DOHH2 (cell line): Measurements from ENCODE around the gene ZNF592.

Experiments used
- H3F3A ChIP-seq: fragments of 200-600 bp; sonication (generic), shearing (Covaris generic); 2 replicates; pipeline ENCODE4 v1.6.0; 2016; ENCODE audit warnings: antibody characterized with exemption, mild to moderate bottlenecking; ENCODE audit not compliant: control insufficient read depth, insufficient read depth
- H3K27ac ChIP-seq: fragments of 200-600 bp; sonication (generic); 2 replicates; pipeline ENCODE4 v1.5.1; 2014; ENCODE audit warnings: low read depth, mild to moderate bottlenecking, low read length, moderate library complexity
- H3K27me3 ChIP-seq: fragments of 200-600 bp; sonication (generic); 2 replicates; pipeline ENCODE4 v1.6.1; 2014; ENCODE audit warnings: mild to moderate bottlenecking, low read length, mixed read lengths; ENCODE audit not compliant: control insufficient read depth
- H3K36me3 ChIP-seq: fragments of 200-600 bp; sonication (generic); 2 replicates; pipeline ENCODE4 v1.6.1; 2014; ENCODE audit warnings: mild to moderate bottlenecking, low read length, moderate library complexity, mixed read lengths; ENCODE audit not compliant: control insufficient read depth
- H3K4me1 ChIP-seq: fragments of 200-600 bp; sonication (generic); 2 replicates; pipeline ENCODE4 v1.6.1; 2014; ENCODE audit warnings: mild to moderate bottlenecking, low read length, mixed read lengths; ENCODE audit not compliant: control insufficient read depth
- H3K4me2 ChIP-seq: fragments of 200-600 bp; sonication (generic); 2 replicates; pipeline ENCODE4 v1.6.0; 2014; ENCODE audit warnings: mild to moderate bottlenecking, low read length, moderate library complexity
- H3K4me3 ChIP-seq: fragments of 200-600 bp; sonication (generic); 2 replicates; pipeline ENCODE4 v1.5.1; 2014; ENCODE audit warnings: mild to moderate bottlenecking, low read length, mixed read lengths
- H3K79me2 ChIP-seq: fragments of 200-600 bp; sonication (generic); 2 replicates; pipeline ENCODE4 v1.6.1; 2014; ENCODE audit warnings: mild to moderate bottlenecking, low read length, mixed read lengths; ENCODE audit not compliant: control insufficient read depth
- H3K9me2 ChIP-seq: fragments of 200-600 bp; sonication (generic); replicated peaks from 2 replicates; pipeline ENCODE4 v1.6.1; 2014; ENCODE audit warnings: mild to moderate bottlenecking, low read length, mixed read lengths; ENCODE audit not compliant: control insufficient read depth
- H3K9me3 ChIP-seq: fragments of 200-600 bp; sonication (generic); 2 replicates; pipeline ENCODE4 v1.6.1; 2014; ENCODE audit warnings: antibody characterized with exemption, low read length, mixed read lengths; ENCODE audit not compliant: control insufficient read depth, insufficient read depth
- H4K20me1 ChIP-seq: fragments of 200-600 bp; sonication (generic); 2 replicates; pipeline ENCODE4 v1.6.0; 2014; ENCODE audit warnings: low read depth, mild to moderate bottlenecking, antibody characterized with exemption, low read length, moderate library complexity; ENCODE audit not compliant: control insufficient read depth, insufficient read depth
- EZH2phosphoT487 ChIP-seq: fragments of 200-600 bp; sonication (generic); IDR thresholded peaks from 2 replicates; pipeline ENCODE4 v1.6.1; 2017; ENCODE audit warnings: borderline replicate concordance, mild to moderate bottlenecking, antibody characterized with exemption, low read length, moderate library complexity, mixed read lengths
- TF ChIP-seq, protein P1 (sequence below): fragments of 200-600 bp; sonication (generic); IDR thresholded peaks from one replicate; pipeline ENCODE4 v1.5.1; 2014; ENCODE audit warnings: antibody characterized with exemption, mild to moderate bottlenecking, low read depth, low read length; ENCODE audit not compliant: poor library complexity, severe bottlenecking

The ZNF592 gene

DNA sequence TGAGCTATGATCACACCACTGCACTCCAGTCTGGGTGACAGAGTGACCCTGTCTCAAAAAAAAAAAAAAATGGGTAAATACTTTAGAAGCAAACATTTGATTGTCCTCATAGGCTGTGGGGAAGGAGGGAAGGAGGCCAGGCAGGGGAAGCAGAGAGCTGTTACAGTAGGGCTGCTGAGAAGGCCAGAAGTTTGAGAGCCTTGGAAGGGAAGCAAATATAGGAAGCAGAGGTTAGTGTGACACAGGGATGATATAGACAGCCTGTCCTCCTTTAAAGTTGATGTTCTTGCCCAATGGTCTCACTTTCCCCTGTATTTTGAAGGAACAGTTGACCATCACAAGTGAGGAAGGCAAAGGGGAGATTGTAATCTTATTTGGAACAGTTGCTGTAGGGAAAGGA, 63.4 kb downstream of the ZNF592 start:
- no peak for TF ChIP-seq EZH2phosphoT487
- TF ChIP-seq, protein P1, sequence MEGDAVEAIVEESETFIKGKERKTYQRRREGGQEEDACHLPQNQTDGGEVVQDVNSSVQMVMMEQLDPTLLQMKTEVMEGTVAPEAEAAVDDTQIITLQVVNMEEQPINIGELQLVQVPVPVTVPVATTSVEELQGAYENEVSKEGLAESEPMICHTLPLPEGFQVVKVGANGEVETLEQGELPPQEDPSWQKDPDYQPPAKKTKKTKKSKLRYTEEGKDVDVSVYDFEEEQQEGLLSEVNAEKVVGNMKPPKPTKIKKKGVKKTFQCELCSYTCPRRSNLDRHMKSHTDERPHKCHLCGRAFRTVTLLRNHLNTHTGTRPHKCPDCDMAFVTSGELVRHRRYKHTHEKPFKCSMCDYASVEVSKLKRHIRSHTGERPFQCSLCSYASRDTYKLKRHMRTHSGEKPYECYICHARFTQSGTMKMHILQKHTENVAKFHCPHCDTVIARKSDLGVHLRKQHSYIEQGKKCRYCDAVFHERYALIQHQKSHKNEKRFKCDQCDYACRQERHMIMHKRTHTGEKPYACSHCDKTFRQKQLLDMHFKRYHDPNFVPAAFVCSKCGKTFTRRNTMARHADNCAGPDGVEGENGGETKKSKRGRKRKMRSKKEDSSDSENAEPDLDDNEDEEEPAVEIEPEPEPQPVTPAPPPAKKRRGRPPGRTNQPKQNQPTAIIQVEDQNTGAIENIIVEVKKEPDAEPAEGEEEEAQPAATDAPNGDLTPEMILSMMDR, result no peak
- Histone ChIP-seq H3K9me3 (no peaks in the 10 kb centered on the region), H3F3A (no peaks in the 10 kb centered on the region), H3K9me2 (no peaks in the 10 kb centered on the region), H3K4me3 (no peak overlapping the region), H3K27me3 (no peaks in the 10 kb centered on the region), H4K20me1 (no peaks in the 10 kb centered on the region), H3K27ac (no peak overlapping the region), H3K4me1 (no peaks in the 10 kb centered on the region), H3K4me2 (no peak overlapping the region), H3K79me2 (no peaks in the 10 kb centered on the region), H3K36me3 (no peaks in the 10 kb centered on the region)

DNA sequence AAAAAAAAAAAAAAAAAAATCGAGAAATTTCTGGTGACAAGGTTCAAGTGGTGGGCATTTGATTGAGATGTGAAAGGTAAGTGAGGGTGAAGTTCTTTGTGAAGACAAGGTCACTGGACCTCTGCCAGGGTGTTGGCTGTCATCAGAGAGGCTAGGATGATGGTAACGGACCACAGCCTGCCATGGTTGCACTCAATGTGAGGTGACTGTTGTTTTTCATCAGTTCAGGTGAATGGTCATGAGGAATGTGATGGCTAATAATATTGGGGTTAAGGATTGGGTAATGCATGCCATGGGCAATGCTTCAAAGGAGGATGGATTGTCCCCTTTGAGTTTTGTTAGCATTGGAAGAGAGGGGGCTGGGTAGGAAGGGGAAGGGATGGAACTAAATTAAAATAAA, 64.5 kb downstream of the ZNF592 start:
- no peaks in the 10 kb centered on the region; the same call in 1 of the 2 replicates for H4K20me1 ChIP-seq
- H3K4me3 ChIP-seq, result no peak overlapping the region
- no peaks in the 10 kb centered on the region for H3K79me2 ChIP-seq
- H3K9me3 ChIP-seq, result no peaks in the 10 kb centered on the region
- no peak overlapping the region for H3K27ac ChIP-seq
- no peak overlapping the region for H3K4me2 ChIP-seq
- TF ChIP-seq, protein P1, result no peak
- no peak for TF ChIP-seq EZH2phosphoT487
- H3F3A ChIP-seq, result no peaks in the 10 kb centered on the region
- no peaks in the 10 kb centered on the region for H3K9me2 ChIP-seq
- H3K4me1 ChIP-seq, result no peaks in the 10 kb centered on the region
- no peaks in the 10 kb centered on the region for H3K36me3 ChIP-seq
- H3K27me3 ChIP-seq, result no peaks in the 10 kb centered on the region

DNA sequence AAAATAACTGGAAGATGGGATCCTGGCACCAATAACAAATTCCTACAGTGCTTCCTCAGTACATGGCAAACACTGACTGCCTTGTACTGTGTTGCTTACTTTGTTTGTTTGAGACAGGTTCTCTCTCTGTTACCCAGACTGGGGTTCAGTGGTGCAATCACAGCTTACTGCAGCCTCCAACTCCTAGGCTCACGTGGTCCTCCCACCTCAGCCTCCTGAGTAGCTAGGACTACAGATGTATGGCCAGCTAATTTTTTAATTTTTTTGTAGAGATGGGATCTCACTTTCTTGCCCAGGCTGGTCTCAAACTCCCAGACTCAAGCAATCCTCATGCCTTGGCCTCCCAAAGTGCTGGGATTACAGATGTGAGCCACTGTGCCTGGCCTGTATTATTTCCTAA, 65.0 kb downstream of the ZNF592 start:
- Histone ChIP-seq H3K9me2 (no peaks in the 10 kb centered on the region), H3K79me2 (no peaks in the 10 kb centered on the region), H3K4me3 (no peak overlapping the region), H3K27me3 (no peaks in the 10 kb centered on the region), H3K27ac (no peak overlapping the region), H3K4me2 (no peak overlapping the region), H3K9me3 (no peaks in the 10 kb centered on the region), H3K36me3 (no peaks in the 10 kb centered on the region), H3F3A (no peaks in the 10 kb centered on the region), H4K20me1 (no peaks in the 10 kb centered on the region; the same call in 1 of the 2 replicates), H3K4me1 (no peaks in the 10 kb centered on the region)
- TF ChIP-seq, protein P1, result no peak
- TF ChIP-seq EZH2phosphoT487, result no peak
